Parathyroid adenoma (tissue), 2 donors: ENCODE results near the gene SH3BP4.

Experiments used
- H2AFZ ChIP-seq: fragments of 300-600 bp; sonication (generic); one replicate; pipeline ENCODE4 v1.7.0; 2017; ENCODE audit warnings: antibody characterized with exemption, mild to moderate bottlenecking
- H3K27ac ChIP-seq: fragments of 300-600 bp; sonication (generic); one replicate; pipeline ENCODE4 v1.7.0; 2017
- H3K27me3 ChIP-seq: fragments of 300-600 bp; sonication (generic); one replicate; pipeline ENCODE4 v1.7.0; 2017; ENCODE audit warnings: low read length; ENCODE audit not compliant: control insufficient read depth, insufficient read depth
- H3K36me3 ChIP-seq: fragments of 300-600 bp; sonication (generic); one replicate; pipeline ENCODE4 v1.7.0; 2017; ENCODE audit warnings: low read length; ENCODE audit not compliant: control insufficient read depth, insufficient read depth
- H3K4me1 ChIP-seq: fragments of 300-600 bp; sonication (generic); one replicate; pipeline ENCODE4 v1.7.0; 2017; ENCODE audit warnings: control low read depth
- H3K4me2 ChIP-seq: fragments of 300-600 bp; sonication (generic); one replicate; pipeline ENCODE4 v1.7.0; 2017; ENCODE audit warnings: low read length
- H3K4me3 ChIP-seq: fragments of 300-600 bp; sonication (generic); one replicate; pipeline ENCODE4 v1.7.0; 2017; ENCODE audit warnings: low read depth, low read length
- H3K79me2 ChIP-seq: fragments of 300-600 bp; sonication (generic); one replicate; pipeline ENCODE4 v1.7.0; 2017; ENCODE audit warnings: control low read depth
- H3K9ac ChIP-seq: fragments of 300-600 bp; sonication (generic); one replicate; pipeline ENCODE4 v1.7.0; 2017; ENCODE audit warnings: mild to moderate bottlenecking
- H3K9me3 ChIP-seq: fragments of 300-600 bp; sonication (generic); one replicate; pipeline ENCODE4 v1.7.0; 2017; ENCODE audit warnings: low read length; ENCODE audit not compliant: control insufficient read depth
- CTCF ChIP-seq: fragments of 300-600 bp; sonication (generic); IDR thresholded peaks from one replicate; pipeline ENCODE4 v1.7.0; 2017; ENCODE audit warnings: antibody characterized with exemption, mild to moderate bottlenecking
- donor health status: primary hyperparathyroidism.

The SH3BP4 gene

GRCh38 chr2:235032466-235032865 lies 80.6 kb downstream of the SH3BP4 start:
- no peak overlapping the region for H3K27ac ChIP-seq
- no peaks in the 10 kb centered on the region for H3K27me3 ChIP-seq
- no peaks in the 10 kb centered on the region for H3K4me1 ChIP-seq
- TF ChIP-seq CTCF: no peak
- H3K9me3 ChIP-seq: no peaks in the 10 kb centered on the region
- no peak overlapping the region for H3K4me2 ChIP-seq
- no peaks in the 10 kb centered on the region for H3K79me2 ChIP-seq
- H3K9ac ChIP-seq: no peak overlapping the region
- H3K4me3 ChIP-seq: no peak overlapping the region
- H2AFZ ChIP-seq: no peak overlapping the region
- no peaks in the 10 kb centered on the region for H3K36me3 ChIP-seq

DNA sequence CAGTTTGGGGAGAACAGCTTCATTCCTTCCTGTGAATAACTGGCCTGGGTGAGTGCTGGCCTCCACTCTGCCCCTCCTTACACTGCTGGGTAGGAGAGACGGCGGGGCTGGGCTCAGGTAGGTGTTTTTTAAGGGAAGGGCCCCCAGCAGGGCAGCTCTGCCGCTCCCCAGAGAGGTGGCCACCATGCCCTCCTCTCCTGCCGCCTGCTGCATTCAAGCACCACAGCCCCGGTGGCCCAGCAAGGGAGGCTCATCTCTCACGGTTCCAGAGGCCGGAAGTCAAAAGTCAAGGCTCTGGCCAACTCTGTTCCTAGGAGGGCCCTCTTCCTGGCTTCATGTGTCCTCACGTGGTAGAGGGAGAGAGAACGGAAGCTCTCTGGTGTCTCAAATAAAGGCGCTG lies 81.1 kb downstream of the SH3BP4 start:
- Histone ChIP-seq H3K9ac (no peak overlapping the region), H3K27ac (no peak overlapping the region), H3K4me3 (no peak overlapping the region), H3K36me3 (no peaks in the 10 kb centered on the region), H3K79me2 (no peaks in the 10 kb centered on the region), H3K4me2 (no peak overlapping the region), H3K4me1 (no peaks in the 10 kb centered on the region), H2AFZ (no peak overlapping the region), H3K27me3 (no peaks in the 10 kb centered on the region), H3K9me3 (no peaks in the 10 kb centered on the region)
- TF ChIP-seq CTCF: no peak

- Histone ChIP-seq H3K4me3 (no peak overlapping the region), H3K4me1 (no peaks in the 10 kb centered on the region), H3K36me3 (no peaks in the 10 kb centered on the region), H3K4me2 (no peak overlapping the region), H2AFZ (no peak overlapping the region), H3K9me3 (no peaks in the 10 kb centered on the region), H3K27ac (no peak overlapping the region), H3K79me2 (no peaks in the 10 kb centered on the region), H3K9ac (no peak overlapping the region), H3K27me3 (no peaks in the 10 kb centered on the region)
- no peak for TF ChIP-seq CTCF
Measured at GRCh38 chr2:235034265-235035118, 82.7 kb downstream of the SH3BP4 start.

DNA sequence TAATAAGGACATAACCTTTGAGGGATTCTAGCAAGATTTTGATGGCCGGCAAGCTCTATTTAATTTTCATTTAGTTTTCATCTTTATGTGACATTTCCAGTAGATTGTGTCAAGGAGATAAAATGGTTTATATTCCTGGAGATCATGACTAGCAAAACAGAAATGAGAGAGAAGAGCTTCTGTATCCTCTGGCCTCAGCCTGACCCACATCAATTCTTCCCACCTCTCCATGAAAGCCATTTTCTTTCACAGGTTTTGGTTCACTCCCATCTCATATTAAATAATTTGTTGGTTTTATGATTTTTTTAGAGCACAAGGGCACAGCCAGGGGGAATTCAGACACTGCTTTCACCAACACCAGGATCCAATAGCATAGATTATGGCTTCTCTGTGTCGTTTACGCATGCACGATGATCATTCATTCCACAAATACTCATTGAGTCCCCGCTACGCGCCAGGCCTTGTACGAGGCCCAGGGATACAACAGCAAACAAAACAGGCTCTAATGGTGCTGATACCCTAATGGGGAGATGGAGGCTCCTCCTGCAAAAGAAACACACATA lies 85.9 kb downstream of the SH3BP4 start:
- Histone ChIP-seq H3K4me3 (no peak overlapping the region), H3K36me3 (no peaks in the 10 kb centered on the region), H3K9me3 (no peaks in the 10 kb centered on the region), H3K9ac (no peak overlapping the region), H2AFZ (no peak overlapping the region), H3K27ac (no peak overlapping the region), H3K27me3 (no peaks in the 10 kb centered on the region), H3K79me2 (no peaks in the 10 kb centered on the region), H3K4me1 (no peaks in the 10 kb centered on the region), H3K4me2 (no peak overlapping the region)
- TF ChIP-seq CTCF: no peak
